PC-9 (cell line): Measurements from ENCODE around the gene KLRC3. TPM values are rescaled to one million over a fixed set of nuclear protein-coding genes. Genes with fewer than 3 reads are reported as not detected.

Experiments
- BruUV-seq: library from RNA; stranded (reverse); fragments of 400-500 nt; replicated peaks from 2 replicates; lab custom pipeline; 2021; lab: Mats Ljungman, UMichigan
- CTCF ChIA-PET: fragments of 300-600 bp; sonication (Branson Sonifier 250); formaldehyde crosslinking; loops from one replicate; lab custom pipeline; 2022; ENCODE audit warnings: antibody characterized with exemption; lab: Charles Lee
- POLR2A ChIA-PET: fragments of 300-600 bp; sonication (Branson Sonifier 250); formaldehyde crosslinking; loops from one replicate; lab custom pipeline; 2022; ENCODE audit warnings: antibody characterized with exemption; ENCODE audit not compliant: unreplicated experiment; lab: Charles Lee
- DNase-seq, 2 experiments: peaks; one replicate each; pipeline versions ENCODE4 v3.0.0 to v3.0.0-alpha.2; 2015 to 2022; ENCODE audit warnings: mixed read lengths in 1 of 2
- H2AFZ ChIP-seq: fragments of 200-600 bp; sonication (generic); 2 replicates; pipeline ENCODE4 v1.8.1; 2017; ENCODE audit warnings: antibody characterized with exemption
- H3F3A ChIP-seq: fragments of 200-600 bp; sonication (generic); 2 replicates; pipeline ENCODE4 v1.8.1; 2017; ENCODE audit warnings: antibody characterized with exemption, mild to moderate bottlenecking, low read depth; ENCODE audit not compliant: insufficient read depth
- H3K27ac ChIP-seq: fragments of 200-600 bp; sonication (generic); 2 replicates; pipeline ENCODE4 v1.6.1; 2016; ENCODE audit warnings: mixed run types
- H3K27me3 ChIP-seq: fragments of 200-600 bp; sonication (generic); 2 replicates; pipeline ENCODE4 v1.6.1; 2016; ENCODE audit warnings: low read depth, mixed run types; ENCODE audit not compliant: insufficient read depth
- H3K36me3 ChIP-seq: fragments of 200-600 bp; sonication (generic); 2 replicates; pipeline ENCODE4 v1.6.1; 2016; ENCODE audit warnings: low read depth, mixed run types
- H3K4me1 ChIP-seq: fragments of 200-600 bp; sonication (generic); replicated peaks from 2 replicates; pipeline ENCODE4 v1.6.1; 2016; ENCODE audit warnings: mixed run types; ENCODE audit not compliant: insufficient read depth
- H3K4me2 ChIP-seq: fragments of 200-600 bp; sonication (generic); 2 replicates; pipeline ENCODE4 v1.6.1; 2017; ENCODE audit warnings: mixed run types
- H3K4me3 ChIP-seq: fragments of 200-600 bp; sonication (generic); 2 replicates; pipeline ENCODE4 v1.6.1; 2016; ENCODE audit warnings: mixed run types
- H3K79me2 ChIP-seq: fragments of 200-600 bp; sonication (generic); 2 replicates; pipeline ENCODE4 v1.6.1; 2017; ENCODE audit warnings: low read depth, mixed run types
- H3K9me2 ChIP-seq: fragments of 200-600 bp; sonication (generic); 2 replicates; pipeline ENCODE4 v1.8.1; 2017; ENCODE audit warnings: mild to moderate bottlenecking; ENCODE audit not compliant: insufficient read depth
- H3K9me3 ChIP-seq: fragments of 200-600 bp; sonication (generic); 2 replicates; pipeline ENCODE4 v1.8.1; 2016; ENCODE audit warnings: low read depth; ENCODE audit not compliant: insufficient read depth
- H4K20me1 ChIP-seq: fragments of 200-600 bp; sonication (generic); 2 replicates; pipeline ENCODE4 v1.8.1; 2017; ENCODE audit not compliant: insufficient read depth
- EZH2 ChIP-seq: fragments of 200-600 bp; sonication (generic); IDR thresholded peaks from 2 replicates; pipeline ENCODE4 v1.8.0; 2017; ENCODE audit warnings: antibody characterized with exemption, low read depth
- intact Hi-C: fragments of 100-400 bp; cut with micrococcal nuclease; formaldehyde crosslinking; loops from one replicate; pipeline ENCODE4 v1.10.0; 2022; ENCODE audit not compliant: unreplicated experiment
- total RNA-seq: library from RNA; stranded (reverse); gene quantifications from 2 replicates; pipeline ENCODE4 v1.2.3, GENCODE V29; 2021
- TF ChIP-seq, protein P1 (sequence below): fragments of 200-600 bp; sonication (generic); conservative IDR thresholded peaks from 2 replicates; pipeline ENCODE4 v1.6.1; 2017; ENCODE audit warnings: mixed run types, antibody characterized with exemption, mild to moderate bottlenecking, moderate library complexity

Gene KLRC3
- total RNA-seq, 1 experiment from 2014 or later = not detected

DNA sequence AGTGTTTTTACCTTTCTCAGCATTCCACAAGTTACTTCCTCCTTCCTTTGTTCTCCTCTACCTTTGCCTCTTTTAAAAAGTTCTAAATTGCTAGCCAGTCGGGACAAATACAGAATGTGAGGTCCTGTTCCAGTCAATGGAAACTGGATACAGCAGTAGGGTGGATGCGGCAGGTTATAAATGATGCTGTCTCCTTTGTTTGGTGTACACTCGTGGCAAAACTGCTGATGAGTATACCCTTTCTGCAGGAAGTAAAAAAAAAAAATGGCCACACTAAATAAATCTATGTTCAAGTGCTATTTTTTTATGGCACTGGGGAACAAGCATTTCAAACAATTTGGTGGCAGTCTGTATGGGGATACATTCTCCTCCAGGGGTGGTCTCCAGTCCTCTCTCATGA lies 58.1 kb downstream of the KLRC3 start:
- Histone ChIP-seq H4K20me1 (no peaks in the 10 kb centered on the region), H3K4me2 (no peak overlapping the region), H3K4me3 (no peak overlapping the region), H3K9me2 (no peaks in the 10 kb centered on the region), H3K27ac (no peak overlapping the region), H3K4me1 (peaks cover 30% of the 10 kb centered on the region), H3K36me3 (no peaks in the 10 kb centered on the region), H3K9me3 (no peaks in the 10 kb centered on the region), H2AFZ (no peak overlapping the region), H3F3A (no peaks in the 10 kb centered on the region; the same call in 1 of the 2 replicates), H3K27me3 (no peaks in the 10 kb centered on the region), H3K79me2 (no peaks in the 10 kb centered on the region)
- TF ChIP-seq, protein P1, sequence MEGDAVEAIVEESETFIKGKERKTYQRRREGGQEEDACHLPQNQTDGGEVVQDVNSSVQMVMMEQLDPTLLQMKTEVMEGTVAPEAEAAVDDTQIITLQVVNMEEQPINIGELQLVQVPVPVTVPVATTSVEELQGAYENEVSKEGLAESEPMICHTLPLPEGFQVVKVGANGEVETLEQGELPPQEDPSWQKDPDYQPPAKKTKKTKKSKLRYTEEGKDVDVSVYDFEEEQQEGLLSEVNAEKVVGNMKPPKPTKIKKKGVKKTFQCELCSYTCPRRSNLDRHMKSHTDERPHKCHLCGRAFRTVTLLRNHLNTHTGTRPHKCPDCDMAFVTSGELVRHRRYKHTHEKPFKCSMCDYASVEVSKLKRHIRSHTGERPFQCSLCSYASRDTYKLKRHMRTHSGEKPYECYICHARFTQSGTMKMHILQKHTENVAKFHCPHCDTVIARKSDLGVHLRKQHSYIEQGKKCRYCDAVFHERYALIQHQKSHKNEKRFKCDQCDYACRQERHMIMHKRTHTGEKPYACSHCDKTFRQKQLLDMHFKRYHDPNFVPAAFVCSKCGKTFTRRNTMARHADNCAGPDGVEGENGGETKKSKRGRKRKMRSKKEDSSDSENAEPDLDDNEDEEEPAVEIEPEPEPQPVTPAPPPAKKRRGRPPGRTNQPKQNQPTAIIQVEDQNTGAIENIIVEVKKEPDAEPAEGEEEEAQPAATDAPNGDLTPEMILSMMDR = no peak
- TF ChIP-seq EZH2 = no peak
- intact Hi-C loops = loop anchor here (10.0 kb wide), 1 partner anchor 392 kb away; no protein-coding TSS in a partner anchor
- DNase-seq = peak in 1 of 2 experiments; percentile 27
- CTCF ChIA-PET = interaction anchor here (0.6 kb wide), 1 partner anchor 39 kb away, joined by 5 read pairs; no protein-coding TSS in a partner anchor
- BruUV-seq = no TSS peak
- POLR2A ChIA-PET = no interaction called here

Other genes with a start within 250 kb of the KLRC3 start
- 20.2 and 22.4 TPM in 2 replicates for gene OLR1, start 248.5 kb downstream of the KLRC3 start, total RNA-seq
- gene TMEM52B, start 241.6 kb downstream of the KLRC3 start, total RNA-seq = 2.6 and 4.2 TPM in 2 replicates
- 85.6 and 143 TPM in 2 replicates for gene GABARAPL1, start 207.7 kb downstream of the KLRC3 start, total RNA-seq
- gene KLRD1, start 112.7 kb downstream of the KLRC3 start, total RNA-seq = 0.68 and 1.2 TPM in 2 replicates
- not detected in 2 replicates for gene KLRK1, start 30.6 kb downstream of the KLRC3 start, total RNA-seq
- not detected in 2 replicates for gene KLRC4, start 10.8 kb downstream of the KLRC3 start, total RNA-seq
- not detected in 2 replicates for gene KLRC2, start 15.4 kb upstream of the KLRC3 start, total RNA-seq
- not detected in 2 replicates for gene KLRC1, start 32.8 kb upstream of the KLRC3 start, total RNA-seq
- 0.96 and 1.0 TPM in 2 replicates for gene EIF2S3B, start 85.3 kb upstream of the KLRC3 start, total RNA-seq
- gene MAGOHB, start 193.0 kb upstream of the KLRC3 start, total RNA-seq = 53.8 and 91.4 TPM in 2 replicates